GM20000 (cell line): ENCODE results near the gene TMEM141.

Experiments
- DNase-seq: peaks from one replicate; pipeline ENCODE4 v3.0.0; 2012; ENCODE audit warnings: low spot score
- CTCF ChIP-seq: IDR thresholded peaks from 2 replicates; pipeline ENCODE4 v1.5.1; 2012; ENCODE audit warnings: mild to moderate bottlenecking, control low read depth; ENCODE audit errors: extremely low read depth, missing control alignments

Gene TMEM141

GRCh38 chr9:136790640-136791515, at the start of gene TMEM141:
TMEM141 (plus strand) TSS chr9:136791344; CDS start chr9:136791371, 27 bp downstream.
- DNase-seq: peak; percentile 99
- TF ChIP-seq CTCF: no peak

- DNase-seq: peak; percentile 92
- no peak for TF ChIP-seq CTCF
Measured at GRCh38 chr9:136741883-136742571, 49.1 kb upstream of the TMEM141 start.

GRCh38 chr9:136742591-136743391, 48.4 kb upstream of the TMEM141 start, which contains the start of gene LCN10:
LCN10 (minus strand) TSS chr9:136742940; CDS start chr9:136742903, 37 bp downstream.
- no peak for DNase-seq

GRCh38 chr9:136743639-136744211, 47.4 kb upstream of the TMEM141 start:
- DNase-seq: no peak
- TF ChIP-seq CTCF: no peak

More at GRCh38 chr9:136742591-136743391, 48.4 kb upstream of the TMEM141 start, which contains the start of gene LCN10:
- TF ChIP-seq CTCF: peak; percentile 34

- TF ChIP-seq CTCF: no peak
- no peak for DNase-seq
Measured at GRCh38 chr9:136744773-136745172, 46.4 kb upstream of the TMEM141 start.

- no peak for DNase-seq
- TF ChIP-seq CTCF: no peak
Measured at GRCh38 chr9:136745389-136746154, 45.6 kb upstream of the TMEM141 start.
